HG03432 (cell line): ENCODE results near the gene MAP1LC3B.
"Not testable (repeated sequence)": the region's sequence is repeated elsewhere in the genome, so short reads cannot be mapped to it uniquely, and the experiment has no call there.

Experiments used
- ATAC-seq: cut with Tn5 transposase; IDR thresholded peaks from one replicate; pipeline ENCODE4 v1.9.1; 2021; ENCODE audit warnings: mild to moderate bottlenecking, moderate library complexity; ENCODE audit not compliant: unreplicated experiment

MAP1LC3B gene

GRCh38 chr16:87360862-87361610, 31.1 kb upstream of the MAP1LC3B start:
- no peak for ATAC-seq

GRCh38 chr16:87361916-87362619, 30.1 kb upstream of the MAP1LC3B start:
- ATAC-seq, result no peak

GRCh38 chr16:87362828-87363559, 29.1 kb upstream of the MAP1LC3B start:
- not testable (repeated sequence) for ATAC-seq

DNA sequence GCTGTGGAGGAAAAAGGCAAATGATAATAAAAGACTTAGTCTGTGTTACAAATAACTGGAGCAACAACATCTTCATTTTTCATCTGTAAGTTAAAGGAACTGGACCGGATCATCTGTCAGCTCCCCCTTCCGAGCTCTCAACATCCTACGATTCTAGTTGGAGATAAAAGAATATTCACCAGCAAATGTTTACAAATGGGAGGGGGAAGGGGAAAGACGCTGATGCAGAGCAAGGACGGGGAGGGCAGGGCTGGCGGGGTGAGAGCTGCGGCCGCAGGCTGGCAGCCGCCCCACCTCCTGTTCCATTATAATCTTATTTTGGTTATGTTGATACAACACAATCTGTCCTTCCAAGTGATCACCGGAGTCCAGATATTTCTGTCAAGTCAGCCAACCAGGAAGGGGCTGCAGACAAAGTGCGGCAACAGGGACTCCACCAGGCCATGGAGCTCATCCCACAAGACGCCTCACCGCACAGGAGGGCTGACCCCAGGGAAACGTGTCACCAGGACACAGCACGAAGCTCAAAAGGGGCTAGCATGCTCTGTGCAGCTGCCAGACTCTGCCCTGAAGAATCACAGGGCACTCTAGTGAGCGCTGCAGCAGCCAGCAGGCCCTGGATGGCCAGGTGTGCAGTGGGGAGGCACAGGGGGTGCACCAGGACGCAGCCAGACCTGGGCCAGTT, 28.2 kb upstream of the MAP1LC3B start:
- no peak for ATAC-seq

- no peak for ATAC-seq
Observed at GRCh38 chr16:87365021-87365713, 27.0 kb upstream of the MAP1LC3B start.

- no peak for ATAC-seq
Observed at GRCh38 chr16:87366288-87366687, 25.8 kb upstream of the MAP1LC3B start.

DNA sequence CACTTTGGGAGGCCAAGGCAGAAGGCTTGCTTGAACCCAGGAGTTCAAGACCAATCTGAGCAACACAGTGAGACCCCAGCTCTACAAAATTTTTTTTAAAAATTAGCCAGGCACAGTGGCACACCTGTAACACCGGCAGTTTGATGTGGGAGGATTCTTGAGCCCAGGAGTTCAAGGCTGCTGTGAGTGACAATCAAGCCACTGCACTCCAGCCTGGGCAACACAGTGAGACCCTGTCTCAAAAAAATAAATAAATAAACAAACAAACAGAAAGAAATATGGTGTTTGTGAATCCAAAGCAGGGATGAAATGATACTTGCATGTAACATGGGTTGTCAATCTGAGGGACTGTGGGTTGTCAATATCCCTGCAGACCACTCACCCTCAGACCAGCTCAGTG, 25.2 kb upstream of the MAP1LC3B start:
- ATAC-seq, result no peak

DNA sequence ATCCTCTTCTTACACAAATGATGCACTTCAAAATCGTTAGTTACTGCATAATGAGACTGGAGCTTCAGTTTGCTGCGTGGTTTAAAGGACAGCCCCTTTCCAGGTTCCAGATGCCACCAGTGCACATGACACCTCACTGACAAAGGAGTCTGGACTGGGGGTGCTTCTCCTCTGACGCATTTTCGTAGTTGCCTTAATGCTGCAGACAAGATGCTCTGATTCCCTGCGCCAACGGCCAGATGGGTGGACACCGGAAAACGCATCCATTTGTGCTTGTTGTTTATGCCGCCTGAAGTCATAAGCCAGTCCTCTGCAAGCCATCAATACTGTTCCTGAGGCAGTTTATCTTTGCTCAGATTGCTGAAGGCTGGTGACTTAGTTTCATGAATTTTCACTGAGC, 24.6 kb upstream of the MAP1LC3B start:
- ATAC-seq, result no peak

DNA sequence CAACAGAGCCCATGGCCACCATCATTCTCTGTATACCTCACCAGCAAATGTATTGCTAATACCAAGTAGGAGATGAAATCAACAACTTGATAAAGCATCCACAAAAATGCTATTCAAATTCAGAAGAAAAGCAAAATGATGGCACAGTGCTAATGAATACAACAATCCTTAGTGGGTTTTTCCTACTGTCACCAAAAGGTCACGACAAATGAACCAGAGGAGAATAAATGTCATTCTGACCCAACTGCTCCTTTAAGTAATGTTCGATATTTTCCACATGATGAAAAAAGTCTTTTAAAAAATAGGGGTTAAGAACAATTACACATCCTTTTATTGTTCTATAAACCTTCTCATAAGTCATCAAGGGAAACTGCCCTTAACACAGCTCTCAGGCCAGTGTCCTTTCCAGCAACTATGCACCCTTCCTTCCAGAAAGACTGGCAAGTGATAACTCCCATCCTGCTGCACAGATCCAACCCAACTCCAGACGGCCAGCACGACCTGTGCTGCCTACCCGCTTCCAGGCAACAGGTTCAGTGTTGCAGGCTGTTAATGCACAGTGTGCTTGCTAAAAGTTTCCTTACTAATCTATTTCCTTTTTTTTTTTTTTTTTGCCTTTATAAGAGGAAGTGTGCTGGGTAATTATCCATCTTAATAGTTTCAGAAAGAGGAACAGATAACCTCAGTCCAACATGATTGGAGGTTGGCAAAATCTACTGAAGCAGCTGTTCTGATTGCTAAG, 23.9 kb upstream of the MAP1LC3B start:
- ATAC-seq, result no peak

- ATAC-seq, result no peak
Observed at GRCh38 chr16:87369117-87369765, 22.9 kb upstream of the MAP1LC3B start.

DNA sequence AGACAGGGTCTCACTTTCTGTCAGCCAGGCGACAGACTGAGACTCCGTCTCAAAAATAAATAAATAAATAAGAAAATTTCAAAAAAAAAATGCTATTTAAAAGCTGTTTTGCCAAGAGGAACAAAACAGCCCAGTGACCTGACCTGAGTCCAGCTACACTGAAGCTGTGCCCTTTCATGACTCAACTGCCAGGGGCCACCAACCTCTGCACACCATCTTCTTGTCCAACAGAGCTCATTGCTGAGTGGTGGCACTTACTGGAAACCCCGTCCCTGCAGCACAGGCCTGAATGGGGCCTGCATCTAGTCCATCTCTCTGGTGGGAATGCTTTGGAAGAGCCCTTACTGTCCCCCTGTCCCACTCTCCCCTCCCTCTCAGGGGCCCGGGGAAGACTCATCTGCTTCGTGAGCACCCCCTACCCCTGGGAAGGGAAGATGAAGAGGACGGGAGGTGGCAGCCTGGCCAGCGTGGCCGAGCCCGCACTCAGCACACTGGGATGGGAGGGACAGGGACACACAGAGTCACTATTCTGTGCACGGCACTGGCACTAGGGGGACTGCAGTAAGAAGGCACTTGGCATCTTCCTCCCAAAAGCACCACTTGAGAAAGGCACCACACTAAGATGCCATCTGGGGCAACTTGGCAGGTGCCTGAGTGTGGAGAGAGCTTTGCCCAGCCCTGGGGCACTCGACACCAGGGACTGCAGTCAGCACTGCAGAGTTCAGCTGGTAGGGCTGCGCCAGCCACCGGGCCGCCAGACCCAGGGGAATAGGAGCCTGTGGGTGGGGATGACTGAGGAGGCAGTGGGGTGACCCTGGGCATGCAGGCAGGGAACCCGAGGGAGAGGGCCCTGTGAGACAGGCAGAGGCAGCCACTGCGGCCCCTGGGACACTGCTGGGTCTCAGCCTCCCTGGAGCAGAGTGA, 22.1 kb upstream of the MAP1LC3B start:
- no peak for ATAC-seq

- ATAC-seq, result no peak
Observed at GRCh38 chr16:87371261-87371866, 20.8 kb upstream of the MAP1LC3B start.

DNA sequence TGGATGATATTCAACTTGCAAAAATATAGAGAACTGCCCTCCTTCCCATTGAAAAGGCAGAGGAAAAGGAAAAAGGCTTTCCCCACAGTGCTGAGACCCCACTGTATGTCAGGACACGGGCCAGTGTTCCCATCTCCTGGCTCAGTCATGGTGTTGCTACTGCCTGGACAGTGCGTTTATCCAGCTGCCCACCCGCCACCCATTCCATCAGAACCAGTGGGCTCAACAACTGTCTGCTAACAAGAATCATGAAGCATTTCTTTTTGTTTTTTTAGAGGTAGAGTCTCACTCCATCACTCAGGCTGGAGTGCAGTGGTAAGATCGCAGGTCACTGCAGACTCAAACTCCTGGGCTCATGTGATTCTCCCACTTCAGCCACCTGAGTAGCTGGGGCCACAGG, 19.8 kb upstream of the MAP1LC3B start:
- no peak for ATAC-seq

GRCh38 chr16:87374313-87374712, 17.8 kb upstream of the MAP1LC3B start:
- ATAC-seq, result no peak

DNA sequence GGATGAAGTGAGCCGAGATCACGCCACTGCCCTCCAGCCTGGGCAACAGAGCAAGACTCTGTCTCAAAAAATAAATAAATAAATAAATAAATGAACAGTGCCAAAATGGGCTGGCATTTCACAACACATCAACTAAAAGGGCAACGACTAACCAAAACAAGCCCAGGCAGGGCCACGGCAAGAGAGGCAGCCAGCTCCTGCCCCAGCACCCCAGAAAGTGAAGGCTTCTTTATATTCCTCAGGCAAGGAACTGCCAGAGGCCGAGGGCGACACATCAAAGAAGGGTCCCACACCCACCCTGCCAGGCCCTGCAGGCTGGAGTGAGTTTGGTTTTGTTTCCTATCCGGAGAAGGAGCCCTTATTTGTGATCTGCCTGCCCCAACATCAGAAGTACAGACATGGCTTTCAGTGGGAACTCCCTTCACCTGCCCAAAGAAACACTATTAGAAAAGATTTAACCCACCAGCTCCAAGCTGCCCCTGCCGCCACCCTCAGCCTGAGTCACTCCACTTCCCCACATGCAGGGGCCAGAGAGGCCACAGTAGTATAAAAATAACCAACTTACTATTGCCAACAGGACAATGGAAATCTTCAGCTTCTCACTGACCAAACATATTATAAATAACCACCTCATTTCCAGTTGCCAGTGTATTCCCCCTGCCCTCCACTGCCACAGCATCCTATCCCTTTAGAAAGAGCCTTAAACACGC, 16.6 kb upstream of the MAP1LC3B start:
- no peak for ATAC-seq

GRCh38 chr16:87376660-87377059, 15.5 kb upstream of the MAP1LC3B start:
- ATAC-seq, result no peak

DNA sequence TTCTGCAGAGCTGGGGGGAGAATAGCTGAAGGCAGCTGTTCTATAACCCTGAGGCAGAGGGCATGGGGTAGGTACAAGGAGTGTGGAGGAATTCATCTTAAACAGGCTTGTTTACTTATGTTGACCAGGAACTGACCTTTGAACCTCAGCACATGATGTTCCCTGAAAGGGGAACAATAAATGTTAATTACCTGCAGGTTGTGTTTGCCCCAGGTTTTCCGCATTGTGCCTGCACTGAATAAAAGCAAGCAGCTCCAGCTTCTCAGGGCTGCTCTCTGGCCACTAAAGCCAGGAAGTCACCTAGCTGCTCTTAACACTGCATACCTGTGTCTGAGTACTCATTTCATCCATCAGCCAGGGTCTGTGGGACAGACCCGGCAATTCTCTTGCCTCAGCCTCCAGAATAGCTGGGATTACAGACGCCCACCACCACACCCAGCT, 12.8 kb upstream of the MAP1LC3B start:
- not testable (repeated sequence) for ATAC-seq
